A673 (cell line): ENCODE results near the gene PEX14. TPM values are rescaled to one million over a fixed set of nuclear protein-coding genes. Genes with fewer than 3 reads are reported as not detected.

ENCODE experiments used
- BruUV-seq: library from RNA; stranded (reverse); fragments of 400-500 nt; replicated peaks from 2 replicates; lab custom pipeline; 2021; lab: Mats Ljungman, UMichigan
- CTCF ChIA-PET: fragments of 300-600 bp; sonication (Branson Sonifier 250); formaldehyde crosslinking; loops from one replicate; lab custom pipeline; 2022; ENCODE audit warnings: antibody characterized with exemption; lab: Charles Lee
- POLR2A ChIA-PET: fragments of 300-600 bp; sonication (Branson Sonifier 250); formaldehyde crosslinking; loops from one replicate; lab custom pipeline; 2022; ENCODE audit warnings: antibody characterized with exemption; ENCODE audit not compliant: low non-redundant PET; lab: Charles Lee
- DNase-seq: peaks from one replicate; pipeline ENCODE4 v3.0.0-alpha.2; 2015; ENCODE audit warnings: low spot score
- H3K27ac ChIP-seq: fragments of 200-600 bp; sonication (generic); 2 replicates; pipeline ENCODE4 v1.5.1; 2016; ENCODE audit warnings: mixed run types, low read depth, mild to moderate bottlenecking, mixed read lengths, antibody characterized with exemption, low read length; ENCODE audit not compliant: poor library complexity, severe bottlenecking
- H3K27me3 ChIP-seq: fragments of 200-600 bp; sonication (generic); replicated peaks from 2 replicates; pipeline ENCODE4 v1.6.1; 2017; ENCODE audit warnings: mixed run types, low read depth, mild to moderate bottlenecking, mixed read lengths, antibody characterized with exemption, low read length; ENCODE audit not compliant: insufficient read depth, poor library complexity
- H3K36me3 ChIP-seq: fragments of 200-600 bp; sonication (generic); 2 replicates; pipeline ENCODE4 v1.6.1; 2016; ENCODE audit warnings: mixed run types, mild to moderate bottlenecking, mixed read lengths, antibody characterized with exemption, low read length; ENCODE audit not compliant: insufficient read depth, poor library complexity, severe bottlenecking
- H3K4me1 ChIP-seq: fragments of 200-600 bp; sonication (generic); 2 replicates; pipeline ENCODE4 v1.6.1; 2017; ENCODE audit warnings: mixed run types, mild to moderate bottlenecking, mixed read lengths, antibody characterized with exemption, low read length; ENCODE audit not compliant: insufficient read depth, poor library complexity, severe bottlenecking
- H3K4me3 ChIP-seq: fragments of 200-600 bp; sonication (generic); 2 replicates; pipeline ENCODE4 v1.5.1; 2016; ENCODE audit warnings: low read depth, mixed run types, mild to moderate bottlenecking, mixed read lengths, low read length; ENCODE audit not compliant: poor library complexity, severe bottlenecking
- H3K9me3 ChIP-seq: fragments of 200-600 bp; sonication (generic); 2 replicates; pipeline ENCODE4 v1.6.1; 2016; ENCODE audit warnings: mixed run types, low read depth, mild to moderate bottlenecking, mixed read lengths, antibody characterized with exemption, low read length; ENCODE audit not compliant: poor library complexity, severe bottlenecking
- CTCF ChIP-seq: fragments of 300-800, 200-600 bp; sonication (generic); conservative IDR thresholded peaks from 2 replicates; pipeline ENCODE4 v1.5.1; 2017; ENCODE audit warnings: low read depth, mild to moderate bottlenecking, antibody characterized with exemption, low read length, moderate library complexity, mixed read lengths
- EZH2 ChIP-seq: fragments of 200-600 bp; sonication (generic); IDR thresholded peaks from 2 replicates; pipeline ENCODE4 v1.6.1; 2017; ENCODE audit warnings: borderline replicate concordance, low read depth, mild to moderate bottlenecking, mixed read lengths, antibody characterized with exemption, low read length; ENCODE audit not compliant: poor library complexity, severe bottlenecking
- intact Hi-C: fragments of 100-400 bp; cut with micrococcal nuclease; formaldehyde crosslinking; loops from one replicate; pipeline ENCODE4 v1.10.0; 2022; ENCODE audit not compliant: unreplicated experiment
- total RNA-seq: library from RNA; stranded (reverse); gene quantifications from 2 replicates; pipeline ENCODE4 v1.2.3, GENCODE V29; 2021

PEX14 gene
- total RNA-seq, 1 experiment from 2014 or later = 26.8 TPM

- Histone ChIP-seq H3K4me1 (no peaks in the 10 kb centered on the region), H3K27me3 (no peaks in the 10 kb centered on the region), H3K4me3 (no peak overlapping the region), H3K27ac (no peak overlapping the region), H3K9me3 (no peaks in the 10 kb centered on the region), H3K36me3 (peaks cover 2% of the 10 kb centered on the region)
- POLR2A ChIA-PET = no interaction called here
- CTCF ChIA-PET = interaction anchor here (0.6 kb wide), 1 partner anchor 115 kb away, joined by 5 read pairs; no protein-coding TSS in a partner anchor
- no peak for DNase-seq
- TF ChIP-seq CTCF = no peak
- TF ChIP-seq EZH2 = no peak
- BruUV-seq = no TSS peak
- intact Hi-C loops = no loop called here
Measured at GRCh38 chr1:10625076-10625475, 150.3 kb downstream of the PEX14 start.

- Histone ChIP-seq H3K27ac (peak overlapping the region; percentile 54), H3K4me3 (no peak overlapping the region), H3K4me1 (no peaks in the 10 kb centered on the region), H3K36me3 (peaks cover 2% of the 10 kb centered on the region), H3K9me3 (no peaks in the 10 kb centered on the region), H3K27me3 (no peaks in the 10 kb centered on the region)
- ChIA-PET POLR2A (no interaction called here), CTCF (no interaction called here)
- intact Hi-C loops = no loop called here
- no peak for DNase-seq
- BruUV-seq = no TSS peak
- TF ChIP-seq CTCF = no peak
- no peak for TF ChIP-seq EZH2
Measured at GRCh38 chr1:10625554-10625953, 150.8 kb downstream of the PEX14 start.

- DNase-seq = no peak
- ChIA-PET POLR2A (no interaction called here), CTCF (no interaction called here)
- TF ChIP-seq CTCF (no peak), EZH2 (no peak)
- Histone ChIP-seq H3K4me3 (no peak overlapping the region), H3K36me3 (peaks cover 2% of the 10 kb centered on the region), H3K9me3 (no peaks in the 10 kb centered on the region), H3K27me3 (no peaks in the 10 kb centered on the region), H3K4me1 (no peaks in the 10 kb centered on the region), H3K27ac (peak overlapping the region; percentile 54)
- no TSS peak for BruUV-seq
- intact Hi-C loops = no loop called here
Measured at GRCh38 chr1:10626131-10626731, 151.5 kb downstream of the PEX14 start.
